Epithelial cell of proximal tubule (primary cell): Measurements from ENCODE around the gene EHMT2. TPM values are rescaled to one million over a fixed set of nuclear protein-coding genes. Genes with fewer than 3 reads are reported as not detected.

ENCODE experiments used
- DNase-seq: peaks from one replicate; pipeline ENCODE4 v3.0.0-alpha.2; 2011; ENCODE audit warnings: low read depth
- H3K4me3 ChIP-seq: 2 replicates; pipeline ENCODE4 v1.5.1; 2011; ENCODE audit warnings: low read depth, mild to moderate bottlenecking, low read length
- total RNA-seq: library from RNA; depleted of rRNA; stranded (reverse); fragments of >200 nt; gene quantifications from 2 replicates; pipeline ENCODE4 v1.2.3, GENCODE V29; 2015
- TF ChIP-seq, protein P1 (sequence below): conservative IDR thresholded peaks from 2 replicates; pipeline ENCODE4 v1.5.1; 2012; ENCODE audit warnings: low read depth, mild to moderate bottlenecking, low read length

The EHMT2 gene
- total RNA-seq, 1 donor from 2014 or later = 44.0 TPM

DNA sequence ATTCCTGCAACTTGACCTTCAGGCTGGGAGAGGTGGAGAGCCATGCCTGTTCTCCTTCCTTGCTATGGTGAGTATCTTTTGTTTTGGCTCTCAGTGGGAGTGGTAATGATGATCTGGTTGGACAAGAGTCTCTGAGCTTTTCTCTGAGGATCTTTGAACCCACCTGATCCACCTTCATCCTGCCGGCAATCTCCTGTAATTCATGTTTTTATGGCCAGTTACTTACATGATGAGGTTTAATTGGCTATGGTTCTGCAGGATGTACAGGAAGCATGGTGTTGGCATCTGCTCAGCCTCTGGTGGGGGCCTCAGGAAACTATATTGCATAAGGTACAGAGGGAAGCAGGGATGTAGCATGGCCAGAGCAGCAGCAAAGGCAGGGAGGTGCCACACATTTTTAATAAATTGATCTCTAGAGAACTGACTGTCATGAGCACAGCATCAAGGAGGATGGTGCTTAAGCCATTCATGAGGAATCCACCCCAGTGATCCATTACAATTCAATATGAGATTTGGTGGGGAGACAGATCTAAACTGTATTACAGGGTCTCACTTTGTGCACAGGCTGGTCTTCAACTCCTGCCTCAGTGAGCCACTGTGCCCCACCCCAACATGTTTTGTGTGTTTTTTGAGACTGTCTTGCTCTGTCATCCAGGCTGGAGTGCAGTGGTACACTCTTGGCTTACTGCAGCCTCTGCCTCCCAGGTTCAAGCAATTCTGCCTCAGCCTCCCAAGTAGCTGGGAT lies 60.0 kb downstream of the EHMT2 start:
- peak overlapping the region; percentile 88 for H3K4me3 ChIP-seq
- no peak for DNase-seq
- TF ChIP-seq, protein P1, sequence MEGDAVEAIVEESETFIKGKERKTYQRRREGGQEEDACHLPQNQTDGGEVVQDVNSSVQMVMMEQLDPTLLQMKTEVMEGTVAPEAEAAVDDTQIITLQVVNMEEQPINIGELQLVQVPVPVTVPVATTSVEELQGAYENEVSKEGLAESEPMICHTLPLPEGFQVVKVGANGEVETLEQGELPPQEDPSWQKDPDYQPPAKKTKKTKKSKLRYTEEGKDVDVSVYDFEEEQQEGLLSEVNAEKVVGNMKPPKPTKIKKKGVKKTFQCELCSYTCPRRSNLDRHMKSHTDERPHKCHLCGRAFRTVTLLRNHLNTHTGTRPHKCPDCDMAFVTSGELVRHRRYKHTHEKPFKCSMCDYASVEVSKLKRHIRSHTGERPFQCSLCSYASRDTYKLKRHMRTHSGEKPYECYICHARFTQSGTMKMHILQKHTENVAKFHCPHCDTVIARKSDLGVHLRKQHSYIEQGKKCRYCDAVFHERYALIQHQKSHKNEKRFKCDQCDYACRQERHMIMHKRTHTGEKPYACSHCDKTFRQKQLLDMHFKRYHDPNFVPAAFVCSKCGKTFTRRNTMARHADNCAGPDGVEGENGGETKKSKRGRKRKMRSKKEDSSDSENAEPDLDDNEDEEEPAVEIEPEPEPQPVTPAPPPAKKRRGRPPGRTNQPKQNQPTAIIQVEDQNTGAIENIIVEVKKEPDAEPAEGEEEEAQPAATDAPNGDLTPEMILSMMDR = no peak

DNA sequence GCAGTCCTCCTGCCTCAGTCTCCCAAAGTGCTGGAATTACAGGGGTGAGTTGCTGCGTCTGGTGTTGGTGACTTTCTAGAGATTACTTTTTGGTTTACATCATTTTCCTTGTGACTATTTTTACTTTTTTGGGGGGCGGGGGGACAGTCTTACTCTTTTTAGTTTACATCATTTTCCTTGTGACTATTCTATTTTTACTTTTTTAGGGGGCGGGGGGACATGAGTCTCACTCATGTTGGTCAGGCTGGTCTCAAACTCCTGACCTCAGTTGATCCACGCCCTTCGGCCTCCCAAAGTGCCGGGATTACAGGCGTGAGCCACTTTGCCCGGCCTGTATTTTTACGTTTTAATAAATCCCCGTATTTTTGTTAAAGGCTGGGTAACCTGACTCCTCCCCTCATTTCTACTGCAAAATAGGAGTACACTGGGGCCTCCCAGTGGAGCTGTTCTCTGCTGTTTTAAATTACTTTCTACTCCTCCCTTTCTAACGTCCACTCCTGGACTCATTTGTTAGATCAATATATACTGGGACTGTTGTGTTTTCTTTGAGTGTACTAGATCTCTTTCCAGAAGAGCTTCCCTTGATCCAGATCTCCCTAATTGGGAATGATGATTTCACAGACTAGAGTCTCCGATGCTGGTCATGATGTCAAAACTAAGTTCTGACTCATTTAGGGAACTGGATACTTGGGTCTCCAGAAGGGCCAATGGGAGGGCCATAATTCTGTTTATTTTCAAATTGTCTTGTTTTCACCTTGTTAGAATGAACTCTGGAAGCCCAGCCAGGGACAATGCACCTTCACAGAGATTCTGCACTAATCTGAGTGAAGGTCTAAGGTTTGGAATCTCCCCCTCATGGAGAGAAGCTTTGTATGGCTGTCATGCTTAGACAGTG lies 60.8 kb downstream of the EHMT2 start:
- peak overlapping the region; percentile 88 for H3K4me3 ChIP-seq
- TF ChIP-seq, protein P1 = peak; percentile 25
- no peak for DNase-seq

DNA sequence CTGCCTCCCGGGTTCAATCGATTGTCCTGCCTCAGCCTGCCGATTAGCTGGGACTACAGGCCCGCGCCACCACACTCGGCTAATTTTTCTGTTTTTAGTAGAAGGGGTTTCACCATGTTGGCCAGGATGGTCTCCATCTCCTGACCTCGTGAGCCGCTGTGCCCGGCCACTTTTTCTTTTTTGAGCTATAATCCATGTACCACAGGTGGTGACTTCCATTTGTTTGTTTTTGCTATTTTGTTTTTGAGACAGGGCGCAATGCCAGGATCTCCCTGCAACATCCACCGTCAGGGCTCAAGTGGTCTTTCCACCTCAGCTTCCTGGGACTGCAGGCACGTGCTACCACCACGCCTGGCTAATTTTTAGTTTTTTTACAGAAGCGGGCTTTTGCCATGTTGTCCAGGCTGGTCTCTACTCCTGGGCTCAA lies 61.4 kb downstream of the EHMT2 start:
- DNase-seq = no peak
- TF ChIP-seq, protein P1 = no peak

DNA sequence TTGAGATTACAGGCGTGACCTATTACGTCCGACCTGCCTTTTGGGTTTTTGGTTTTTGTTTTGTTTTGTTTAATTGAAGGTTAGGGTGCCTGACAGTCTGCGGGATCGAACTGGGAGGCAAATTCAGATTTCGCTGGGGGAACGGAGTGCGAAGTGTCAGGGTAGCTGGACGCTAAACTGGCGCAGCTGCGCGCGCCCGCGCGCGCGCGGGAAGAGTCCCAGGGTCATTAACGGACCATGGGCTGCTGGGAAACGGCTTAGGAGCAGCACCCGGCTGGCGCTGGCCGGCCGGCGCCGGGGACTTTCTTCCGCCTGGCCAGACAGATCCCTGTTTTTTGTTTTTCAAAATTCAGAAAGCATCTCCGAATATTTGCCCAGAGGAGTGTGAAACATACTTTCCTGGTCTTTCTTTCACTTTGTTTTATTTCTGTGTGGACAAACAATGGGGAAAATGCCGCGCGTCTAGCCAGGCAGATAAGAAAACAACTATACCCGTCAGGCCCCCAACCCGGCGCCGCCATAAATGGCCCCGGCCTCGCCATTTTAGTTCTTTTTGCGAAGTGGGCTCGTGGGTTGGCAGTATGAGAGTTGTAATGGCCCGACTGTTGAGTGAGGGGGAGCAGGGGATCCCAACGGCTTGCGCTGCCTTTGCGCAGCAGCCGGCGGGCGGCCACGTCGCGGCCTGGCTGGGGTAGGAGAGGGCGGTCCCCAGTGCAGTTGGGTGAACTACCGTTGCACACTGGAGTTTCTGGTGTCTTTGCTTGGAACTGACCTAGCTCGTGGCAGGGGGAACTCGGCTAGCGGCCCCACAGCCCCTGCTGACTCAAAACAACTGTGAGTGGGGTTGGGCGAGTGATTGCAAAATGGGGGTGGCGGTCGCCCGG lies 62.9 kb downstream of the EHMT2 start:
- peak overlapping the region; percentile 88 for H3K4me3 ChIP-seq
- TF ChIP-seq, protein P1 = no peak
- DNase-seq = no peak

More for the DNA sequence above, 61.4 kb downstream of the EHMT2 start:
- H3K4me3 ChIP-seq = peak overlapping the region; percentile 88

DNA sequence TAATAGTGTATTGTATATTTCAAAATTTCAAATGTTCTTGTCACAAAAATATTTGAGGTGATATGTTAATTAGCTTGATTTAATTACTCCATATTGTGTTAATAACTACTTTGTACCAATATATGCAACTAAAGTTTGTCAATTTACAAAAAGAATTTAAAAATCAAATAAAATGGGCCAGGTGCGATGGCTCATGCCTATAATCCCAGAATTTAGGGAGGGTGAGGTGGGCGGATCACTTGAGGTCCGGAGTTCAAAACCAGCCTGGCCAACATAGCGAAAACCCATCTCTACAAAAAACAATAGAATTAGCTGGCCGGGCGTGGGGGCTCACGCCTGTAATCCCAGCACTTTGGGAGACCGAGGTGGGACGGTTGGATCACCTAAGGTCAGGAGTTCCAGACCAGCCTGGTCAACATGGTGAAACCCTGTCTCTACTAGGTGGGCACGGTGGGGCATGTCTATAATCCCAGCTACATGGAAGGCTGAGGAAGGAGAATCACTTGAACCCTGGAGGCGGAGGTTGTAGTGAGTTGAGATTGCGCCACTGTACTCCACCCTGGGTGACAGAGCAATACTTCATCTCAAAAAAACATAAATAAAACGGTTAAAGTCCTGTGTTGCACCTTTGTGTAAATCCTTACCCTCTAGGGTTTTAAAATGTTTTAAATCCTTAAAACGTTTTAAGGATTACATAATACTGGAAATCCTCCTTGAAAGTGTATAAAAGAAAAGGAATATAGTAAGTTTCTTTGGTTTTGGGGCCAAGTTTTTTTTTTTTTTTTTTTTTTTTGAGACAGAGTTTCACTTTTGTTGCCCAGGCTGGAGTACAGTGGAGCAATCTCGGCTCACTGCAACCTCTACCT lies 65.9 kb downstream of the EHMT2 start:
- DNase-seq = no peak
- H3K4me3 ChIP-seq = peak overlapping the region; percentile 88
- TF ChIP-seq, protein P1 = no peak
